ENCODE measurements around the gene SOCS6. TPM values are rescaled to one million over a fixed set of nuclear protein-coding genes. Genes with fewer than 3 reads are reported as not detected.
"Not testable (repeated sequence)": the region's sequence is repeated elsewhere in the genome, so short reads cannot be mapped to it uniquely, and the experiment has no call there.

Gene SOCS6
- total RNA-seq, 2 experiments from 2014 or later = 1.7 to 2.1 TPM

DNA sequence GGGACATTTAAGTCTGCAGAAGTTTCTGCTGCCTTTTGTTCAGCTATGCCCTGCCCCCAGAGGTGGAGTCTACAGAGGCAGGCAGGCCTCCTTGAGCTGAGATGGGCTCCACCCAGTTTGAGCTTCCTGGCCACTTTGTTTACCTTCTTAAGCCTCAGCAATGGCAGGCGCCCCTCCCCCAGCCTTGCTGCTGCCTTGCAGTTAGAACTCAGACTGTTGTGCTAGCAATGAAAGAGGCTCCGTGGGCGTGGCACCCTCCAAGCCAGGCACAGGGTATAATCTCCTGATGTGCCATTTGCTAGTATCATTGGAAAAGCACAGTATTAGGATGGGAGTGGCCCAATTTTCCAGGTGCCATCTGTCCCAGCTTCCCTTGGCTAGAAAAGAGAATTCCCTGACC, 59.6 kb downstream of the SOCS6 start:
- H3K4me1 Mint-ChIP-seq, POLR2A ChIA-PET, ATAC-seq: not testable (repeated sequence)

DNA sequence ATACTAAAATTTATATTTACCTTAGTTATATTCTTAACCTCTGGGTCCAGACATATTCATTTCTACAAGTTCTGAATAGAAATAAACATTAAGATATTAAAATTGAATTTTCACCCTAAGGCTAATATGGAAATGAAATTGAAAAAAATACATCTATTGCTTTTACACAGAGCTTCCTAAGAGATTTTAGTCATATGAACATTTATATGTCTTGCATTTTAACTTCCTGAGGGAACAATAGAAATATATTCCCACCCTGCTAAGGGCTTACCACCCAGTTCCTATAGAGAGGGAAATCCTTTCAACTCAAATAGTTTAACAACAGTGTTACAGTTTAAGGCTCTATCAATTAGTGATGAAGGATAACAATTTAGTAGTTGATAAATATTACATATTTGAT, 60.5 kb downstream of the SOCS6 start:
- no peaks in the 10 kb centered on the region for H3K27me3 Mint-ChIP-seq
- ATAC-seq = no peak
- POLR2A ChIA-PET = no interaction called here

More for the DNA sequence above, 59.6 kb downstream of the SOCS6 start:
- DNase-seq; H3K27me3 Mint-ChIP-seq; CTCF ChIA-PET; H3K4me3 Mint-ChIP-seq; H3K27ac Mint-ChIP-seq; H3K9me3 Mint-ChIP-seq (ENCODE audit: low read depth); intact Hi-C loops (cut with DNase I, micrococcal nuclease); H3K36me3 Mint-ChIP-seq (ENCODE audit: low read depth): not testable (repeated sequence)

DNA sequence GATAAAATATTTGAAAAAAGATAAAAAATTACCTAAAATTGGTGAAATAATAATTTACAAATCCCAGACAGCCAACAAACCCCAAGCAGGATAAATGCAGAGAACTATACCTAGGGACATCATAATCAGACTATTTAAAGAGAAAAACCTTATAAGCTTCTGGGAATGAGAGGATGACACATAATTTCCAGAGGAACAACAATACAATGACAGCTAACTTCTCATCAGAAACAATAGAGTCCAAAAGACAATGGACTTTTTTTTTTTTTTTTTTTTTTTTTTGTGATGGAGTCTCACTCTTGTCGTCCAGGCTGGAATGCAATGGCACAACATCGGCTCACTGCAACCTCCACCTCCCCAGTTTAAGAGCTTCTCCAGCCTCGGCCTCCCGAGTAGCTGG, 65.2 kb downstream of the SOCS6 start:
- POLR2A ChIA-PET = no interaction called here
- CTCF ChIA-PET = interaction anchor here (0.6 kb wide), 1 partner anchor 732 kb away, joined by 3 read pairs; no protein-coding TSS in a partner anchor
- Mint-ChIP-seq H3K9me3 (ENCODE audit: low read depth) (peaks cover 6% of the 10 kb centered on the region), H3K27me3 (no peaks in the 10 kb centered on the region), H3K4me3 (no peak overlapping the region), H3K36me3 (ENCODE audit: low read depth) (peaks cover 2% of the 10 kb centered on the region), H3K27ac (no peak overlapping the region), H3K4me1 (no peaks in the 10 kb centered on the region)
- ATAC-seq (no peak), DNase-seq (no peak)
- intact Hi-C loops (cut with DNase I, micrococcal nuclease) = no loop called here

More for the DNA sequence above, 60.5 kb downstream of the SOCS6 start:
- Mint-ChIP-seq H3K36me3 (ENCODE audit: low read depth) (peaks cover 2% of the 10 kb centered on the region), H3K27ac (no peak overlapping the region), H3K9me3 (ENCODE audit: low read depth) (peaks cover 6% of the 10 kb centered on the region), H3K4me1 (no peaks in the 10 kb centered on the region), H3K4me3 (no peak overlapping the region)
- intact Hi-C loops (cut with DNase I, micrococcal nuclease) = no loop called here
- DNase-seq = no peak
- CTCF ChIA-PET = no interaction called here

DNA sequence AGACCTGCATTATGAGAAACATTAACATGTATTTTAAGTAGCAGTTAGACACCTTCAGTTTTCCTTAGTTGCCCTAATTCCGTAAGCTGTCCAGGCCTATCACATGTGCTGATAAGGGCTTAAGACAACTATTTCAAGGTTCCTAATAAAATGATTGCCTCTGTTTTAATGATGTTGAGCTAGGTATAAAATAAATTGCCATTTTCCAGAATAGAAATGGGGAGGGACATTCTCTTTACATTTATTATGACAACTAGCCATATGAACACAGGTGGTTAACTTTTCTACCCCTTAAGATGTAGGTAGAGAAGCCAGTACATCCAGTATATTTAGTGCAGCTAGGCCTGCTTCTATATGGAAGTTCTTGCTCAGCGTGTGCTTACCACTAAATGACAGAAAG, 65.9 kb downstream of the SOCS6 start:
- Mint-ChIP-seq H3K4me1 (no peaks in the 10 kb centered on the region), H3K9me3 (ENCODE audit: low read depth) (peaks cover 6% of the 10 kb centered on the region), H3K36me3 (ENCODE audit: low read depth) (peaks cover 2% of the 10 kb centered on the region), H3K27ac (no peak overlapping the region), H3K4me3 (no peak overlapping the region), H3K27me3 (no peaks in the 10 kb centered on the region)
- DNase-seq (no peak), ATAC-seq (no peak)
- POLR2A ChIA-PET = no interaction called here
- intact Hi-C loops (cut with DNase I, micrococcal nuclease) = no loop called here
- CTCF ChIA-PET = interaction anchor here (0.6 kb wide), 2 partner anchors 210 to 417 kb away, joined by 3 read pairs; no protein-coding TSS in a partner anchor

DNA sequence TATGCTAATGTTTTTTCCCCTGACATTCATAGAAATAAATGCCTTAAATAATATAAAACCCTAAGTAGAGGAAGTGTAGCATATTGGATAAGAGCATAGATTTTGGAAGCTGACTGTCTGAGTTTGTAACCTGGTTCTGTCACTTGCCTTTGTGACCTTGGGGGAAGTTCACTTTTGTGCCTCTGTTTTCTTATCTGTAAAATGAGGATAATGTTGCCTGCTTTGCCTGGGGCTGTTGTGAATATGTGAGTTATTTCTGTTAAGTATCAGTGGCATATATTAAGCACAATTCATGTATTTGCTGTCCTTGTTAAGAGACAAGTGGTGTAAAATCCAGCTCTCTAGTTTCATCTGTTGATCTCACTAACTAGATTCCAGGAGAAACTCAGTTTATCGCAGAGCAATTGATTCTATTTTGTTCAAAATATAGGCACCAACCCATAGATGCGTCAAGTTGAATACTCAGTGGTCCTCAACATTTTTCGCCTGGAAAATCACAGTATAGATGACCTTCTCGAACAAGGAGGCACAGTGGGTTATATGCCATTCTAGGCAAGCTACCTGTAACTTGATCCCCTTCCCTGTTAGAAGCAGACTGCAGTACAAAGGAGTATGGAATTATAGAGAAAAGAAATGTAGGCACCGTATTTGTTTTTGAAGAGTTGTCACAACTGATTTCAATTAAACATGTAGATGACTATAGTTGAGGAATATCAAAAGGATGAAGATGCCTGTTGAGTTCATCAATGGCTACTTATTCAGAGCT, 67.0 kb downstream of the SOCS6 start:
- Mint-ChIP-seq H3K27me3 (no peaks in the 10 kb centered on the region), H3K9me3 (ENCODE audit: low read depth) (peaks cover 6% of the 10 kb centered on the region), H3K4me3 (no peak overlapping the region), H3K27ac (no peak overlapping the region), H3K36me3 (ENCODE audit: low read depth) (peaks cover 2% of the 10 kb centered on the region), H3K4me1 (no peaks in the 10 kb centered on the region)
- no peak for ATAC-seq
- DNase-seq = no peak
- POLR2A ChIA-PET = no interaction called here
- intact Hi-C loops (cut with DNase I, micrococcal nuclease) = no loop called here
- CTCF ChIA-PET = interaction anchor here (1.0 kb wide), 1 partner anchor 13 kb away, joined by 3 read pairs; no protein-coding TSS in a partner anchor

DNA sequence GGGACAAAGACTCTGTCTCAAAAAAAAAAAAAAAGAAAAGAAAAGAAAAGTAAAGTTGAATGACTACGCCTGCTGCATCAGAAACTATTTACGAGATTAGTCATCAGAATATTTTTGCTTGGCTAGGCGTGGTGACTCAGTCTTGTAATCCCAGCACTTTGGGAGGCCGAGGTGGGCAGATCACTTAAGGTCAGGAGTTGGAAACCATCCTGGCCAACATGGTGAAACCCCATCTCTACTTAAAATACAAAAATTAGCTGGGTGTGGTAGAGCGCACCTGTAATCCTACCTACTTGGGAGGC, 69.2 kb downstream of the SOCS6 start:
- not testable (repeated sequence) for H3K36me3 Mint-ChIP-seq (ENCODE audit: low read depth)

DNA sequence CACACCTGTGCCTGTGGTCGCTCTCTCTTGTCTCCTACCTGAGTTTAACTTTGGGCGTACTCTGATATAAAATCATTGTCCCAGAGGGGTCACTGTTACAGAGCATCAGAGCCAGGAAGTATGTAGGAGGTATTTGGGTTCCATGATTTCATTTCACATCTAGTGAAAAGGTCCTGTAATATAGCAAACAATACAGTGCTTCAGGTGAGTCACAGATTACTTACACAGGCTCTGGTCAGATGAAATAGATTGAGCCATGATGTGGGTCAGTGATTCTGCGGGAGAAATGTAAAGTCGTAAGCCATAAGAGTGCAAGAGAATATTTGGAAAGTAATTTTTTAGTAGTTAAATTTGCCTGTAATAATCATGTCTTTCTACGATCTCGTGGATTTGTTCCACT, 70.2 kb downstream of the SOCS6 start:
- Mint-ChIP-seq H3K4me3 (no peak overlapping the region), H3K27me3 (no peaks in the 10 kb centered on the region), H3K36me3 (ENCODE audit: low read depth) (no peaks in the 10 kb centered on the region), H3K9me3 (ENCODE audit: low read depth) (peaks cover 2% of the 10 kb centered on the region), H3K27ac (no peak overlapping the region), H3K4me1 (no peaks in the 10 kb centered on the region)
- DNase-seq = no peak
- intact Hi-C loops (cut with DNase I, micrococcal nuclease) = no loop called here
- CTCF ChIA-PET = no interaction called here
- no peak for ATAC-seq
- POLR2A ChIA-PET = no interaction called here

More for the DNA sequence above, 69.2 kb downstream of the SOCS6 start:
- H3K27me3 Mint-ChIP-seq; H3K9me3 Mint-ChIP-seq (ENCODE audit: low read depth); DNase-seq; H3K4me1 Mint-ChIP-seq; intact Hi-C loops (cut with DNase I, micrococcal nuclease); H3K27ac Mint-ChIP-seq; CTCF ChIA-PET; POLR2A ChIA-PET; H3K4me3 Mint-ChIP-seq: not testable (repeated sequence)
- ATAC-seq = peak; percentile 23

DNA sequence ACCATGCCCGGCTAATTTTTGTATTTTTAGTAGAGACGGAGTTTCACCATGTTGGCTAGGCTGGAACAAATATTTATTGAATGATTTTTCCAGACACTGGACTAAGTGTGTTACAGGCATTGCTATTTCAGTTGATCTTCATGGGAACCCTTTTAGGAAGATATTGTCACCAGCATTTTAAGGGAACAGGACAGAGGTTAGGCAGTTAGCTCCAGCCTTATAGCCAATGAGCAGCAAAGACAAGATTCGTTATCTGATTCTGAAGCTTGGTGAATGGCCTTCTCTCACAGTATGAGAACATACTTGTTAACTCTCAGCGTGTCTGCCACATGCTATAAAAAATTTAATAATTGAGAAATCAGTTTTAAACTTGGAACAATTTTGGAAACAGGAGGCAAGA, 73.4 kb downstream of the SOCS6 start:
- no peaks in the 10 kb centered on the region for H3K9me3 Mint-ChIP-seq (ENCODE audit: low read depth)
- H3K4me1 Mint-ChIP-seq = no peaks in the 10 kb centered on the region
- DNase-seq (no peak), ATAC-seq (no peak)
- H3K27me3 Mint-ChIP-seq = peaks cover 12% of the 10 kb centered on the region
- H3K36me3 Mint-ChIP-seq (ENCODE audit: low read depth) = no peaks in the 10 kb centered on the region
- ChIA-PET POLR2A (no interaction called here), CTCF (interaction anchor here (0.6 kb wide), 1 partner anchor 72 kb away, joined by 3 read pairs; no protein-coding TSS in a partner anchor)
- H3K4me3 Mint-ChIP-seq = no peak overlapping the region
- H3K27ac Mint-ChIP-seq = no peak overlapping the region
- intact Hi-C loops (cut with DNase I, micrococcal nuclease) = no loop called here

DNA sequence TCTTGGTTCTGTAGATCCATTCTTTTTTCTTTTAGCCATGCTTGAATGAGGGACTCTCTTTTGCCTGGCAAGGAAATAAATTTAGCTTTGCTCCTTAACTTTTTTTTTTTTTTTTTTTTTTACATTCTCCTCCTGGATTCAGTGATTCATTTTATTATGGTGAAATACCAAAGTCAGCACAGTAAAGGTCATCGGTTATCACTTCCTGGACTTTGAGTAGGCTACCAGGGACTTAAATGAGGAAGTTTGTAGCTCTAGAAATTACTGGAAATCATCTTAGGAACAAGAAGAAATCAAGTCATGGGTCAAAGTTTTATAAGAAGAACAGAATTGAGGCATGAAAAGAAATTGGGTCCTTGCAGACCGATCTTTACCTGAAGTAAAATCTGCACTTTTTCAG, 75.0 kb downstream of the SOCS6 start:
- Mint-ChIP-seq H3K27ac (no peak overlapping the region), H3K27me3 (peaks cover 12% of the 10 kb centered on the region), H3K36me3 (ENCODE audit: low read depth) (no peaks in the 10 kb centered on the region), H3K9me3 (ENCODE audit: low read depth) (no peaks in the 10 kb centered on the region), H3K4me1 (no peaks in the 10 kb centered on the region), H3K4me3 (no peak overlapping the region)
- DNase-seq (no peak), ATAC-seq (no peak)
- intact Hi-C loops (cut with DNase I, micrococcal nuclease) = no loop called here
- CTCF ChIA-PET = no interaction called here
- POLR2A ChIA-PET = interaction anchor here (0.6 kb wide), 1 partner anchor 336 kb away, joined by 3 read pairs; no protein-coding TSS in a partner anchor

DNA sequence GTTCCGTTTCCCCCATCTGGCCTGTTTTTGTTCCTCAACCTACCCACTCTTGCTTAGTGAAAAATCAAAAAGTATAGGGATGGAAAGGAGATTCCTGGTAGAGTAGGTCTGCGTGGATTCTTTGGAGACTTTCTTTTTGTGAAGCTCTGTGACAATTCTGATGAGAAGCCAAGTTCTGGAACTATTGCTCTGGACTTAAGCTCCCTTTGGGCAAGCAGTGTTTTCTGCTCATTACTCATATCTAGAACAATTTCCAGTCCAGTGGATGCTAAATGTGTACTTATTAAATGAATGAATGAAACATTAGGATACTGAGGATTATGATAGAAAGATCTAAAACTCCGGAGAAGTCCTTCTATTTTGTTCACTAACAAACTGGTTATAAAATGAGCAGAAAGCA, 76.5 kb downstream of the SOCS6 start:
- Mint-ChIP-seq H3K27me3 (peaks cover 17% of the 10 kb centered on the region), H3K4me1 (no peaks in the 10 kb centered on the region), H3K36me3 (ENCODE audit: low read depth) (no peaks in the 10 kb centered on the region), H3K27ac (no peak overlapping the region), H3K9me3 (ENCODE audit: low read depth) (no peaks in the 10 kb centered on the region), H3K4me3 (no peak overlapping the region)
- DNase-seq (no peak), ATAC-seq (no peak)
- ChIA-PET POLR2A (no interaction called here), CTCF (no interaction called here)
- intact Hi-C loops (cut with DNase I, micrococcal nuclease) = no loop called here

DNA sequence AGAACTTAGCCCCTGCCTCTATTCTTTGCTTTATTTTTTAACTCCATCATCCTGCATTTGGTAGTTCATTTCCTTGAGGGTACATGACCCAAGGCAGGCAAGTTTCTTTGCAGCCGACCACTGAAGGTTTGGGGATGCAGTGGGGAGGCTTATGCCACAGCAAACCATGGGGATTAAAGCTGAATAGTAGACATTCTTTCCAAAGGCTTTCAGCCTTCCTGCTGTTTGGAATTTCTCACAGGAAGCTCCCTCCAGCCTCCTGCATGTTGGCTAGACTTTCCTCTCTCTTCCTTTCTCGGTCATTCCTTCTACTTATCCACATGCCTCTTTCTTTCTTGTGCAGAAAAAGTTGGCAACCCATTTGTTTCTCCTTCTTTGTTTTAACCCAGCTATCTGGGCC, 77.3 kb downstream of the SOCS6 start:
- no peak overlapping the region for H3K4me3 Mint-ChIP-seq
- ChIA-PET POLR2A (no interaction called here), CTCF (no interaction called here)
- intact Hi-C loops (cut with DNase I, micrococcal nuclease) = no loop called here
- no peaks in the 10 kb centered on the region for H3K4me1 Mint-ChIP-seq
- peaks cover 19% of the 10 kb centered on the region for H3K27me3 Mint-ChIP-seq
- no peak for DNase-seq
- no peaks in the 10 kb centered on the region for H3K9me3 Mint-ChIP-seq (ENCODE audit: low read depth)
- H3K27ac Mint-ChIP-seq = no peak overlapping the region
- no peak for ATAC-seq
- H3K36me3 Mint-ChIP-seq (ENCODE audit: low read depth) = no peaks in the 10 kb centered on the region

DNA sequence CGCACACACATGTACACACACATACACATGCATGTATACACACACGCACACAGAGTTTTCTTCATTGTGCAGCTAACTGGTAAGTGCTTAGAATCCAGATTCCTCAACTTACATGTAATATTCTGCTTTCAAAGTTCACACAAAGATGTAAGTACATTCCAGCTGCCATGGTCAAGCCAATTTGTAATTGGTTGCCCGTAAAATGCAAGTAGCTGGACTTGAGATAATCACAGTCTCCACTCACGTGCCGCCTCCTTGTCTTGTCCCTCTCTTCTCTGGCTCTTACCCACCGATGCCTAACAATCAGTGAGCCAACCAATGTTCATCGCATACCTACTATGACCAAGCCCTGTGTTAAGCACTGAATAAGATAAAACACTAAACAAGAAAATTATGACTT, 77.8 kb downstream of the SOCS6 start:
- ChIA-PET POLR2A (no interaction called here), CTCF (no interaction called here)
- intact Hi-C loops (cut with DNase I, micrococcal nuclease) = no loop called here
- no peaks in the 10 kb centered on the region for H3K4me1 Mint-ChIP-seq
- no peak overlapping the region for H3K27ac Mint-ChIP-seq
- no peaks in the 10 kb centered on the region for H3K36me3 Mint-ChIP-seq (ENCODE audit: low read depth)
- H3K9me3 Mint-ChIP-seq (ENCODE audit: low read depth) = no peaks in the 10 kb centered on the region
- no peak for DNase-seq
- no peak overlapping the region for H3K4me3 Mint-ChIP-seq
- no peak for ATAC-seq
- peaks cover 21% of the 10 kb centered on the region for H3K27me3 Mint-ChIP-seq

Measured in activated CD4-positive, alpha-beta T cell treated with anti-CD3 and anti-CD28 coated beads for 36 hours (primary cell).